ENCODE results near the gene LYPLA2.
A peak's percentile ranks its signal among the peaks of the same experiment; 100 is the strongest.
"Not testable (repeated sequence)": the region's sequence is repeated elsewhere in the genome, so short reads cannot be mapped to it uniquely, and the experiment has no call there.

Gene LYPLA2

DNA sequence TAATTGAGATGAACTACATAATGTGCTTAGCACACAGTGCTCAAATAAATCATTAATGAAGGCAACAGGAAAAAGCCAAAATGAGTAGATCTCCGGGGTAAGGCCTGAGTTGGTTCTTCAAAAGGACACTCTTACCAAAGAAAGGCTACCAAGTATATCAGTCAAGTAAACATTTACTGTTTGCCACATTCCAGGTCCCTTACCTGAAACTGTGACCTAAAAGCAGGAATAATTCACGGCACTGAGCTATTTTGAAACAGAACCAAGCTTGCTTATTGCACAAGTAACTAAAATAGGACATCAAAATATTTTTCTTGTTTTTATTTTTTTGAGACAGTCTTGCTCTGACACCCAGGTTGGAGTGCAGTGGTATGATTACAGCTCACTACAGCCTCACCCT is 14.7 kb upstream of the LYPLA2 start:
- TF ChIP-seq CTCF (IDR thresholded peaks at IDR 0.05; ENCODE audit: low read depth, low read length), result no peak
- no peak overlapping the region for H3K4me3 ChIP-seq (replicated peaks in 1 of 2; ENCODE audit: low read depth in 2 of 2, low read length in 2 of 2)
- DNase-seq (ENCODE audit: low read depth in 2 of 2), result no peak

GRCh38 chr1:23777979-23778814 is 12.7 kb upstream of the LYPLA2 start, which contains the start of gene PITHD1:
Gene PITHD1 (plus strand): TSS chr1:23778418. CDS start chr1:23778516, 98 bp downstream.
- no peak for TF ChIP-seq CTCF (IDR thresholded peaks at IDR 0.05; ENCODE audit: low read depth, low read length)
- H3K4me3 ChIP-seq (replicated peaks in 1 of 2; ENCODE audit: low read depth in 2 of 2, low read length in 2 of 2), result peak within 1 kb of the TSS; percentile 73 to 87
- peak; percentile 85 to 88 for DNase-seq (ENCODE audit: low read depth in 2 of 2)

DNA sequence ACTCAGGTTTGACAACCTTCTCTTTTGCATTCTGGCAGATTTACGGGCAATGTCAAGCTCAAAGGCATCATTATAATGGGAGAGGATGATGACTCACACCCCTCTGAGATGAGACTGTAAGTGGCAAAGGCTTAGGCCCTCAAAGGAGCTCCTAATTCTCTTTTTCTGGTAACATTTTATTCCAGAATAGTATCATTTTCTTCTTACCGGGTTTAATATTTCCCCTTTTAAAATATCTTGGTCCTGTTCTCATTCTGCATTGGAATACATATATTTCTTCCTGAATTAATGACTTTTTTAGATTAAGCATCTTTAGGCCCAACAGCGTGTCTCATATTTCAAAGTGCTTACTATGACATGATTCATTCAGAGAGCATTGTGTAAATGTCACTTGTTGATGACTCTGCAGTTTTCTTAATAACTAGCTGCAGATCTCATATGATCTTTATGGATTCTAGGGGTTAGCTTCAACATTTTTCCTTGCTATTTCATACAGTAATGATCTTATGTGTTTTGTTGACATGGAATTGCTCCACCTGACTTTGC is 11.0 kb upstream of the LYPLA2 start:
- peak overlapping the region in 1 of 2 donors; percentile 87 for H3K4me3 ChIP-seq (replicated peaks in 1 of 2; ENCODE audit: low read depth in 2 of 2, low read length in 2 of 2)
- no peak for TF ChIP-seq CTCF (IDR thresholded peaks at IDR 0.05; ENCODE audit: low read depth, low read length)
- DNase-seq (ENCODE audit: low read depth in 2 of 2), result peak in 1 of 2 donors; percentile 77

- not testable (repeated sequence) for H3K4me3 ChIP-seq (replicated peaks in 1 of 2; ENCODE audit: low read depth in 2 of 2, low read length in 2 of 2); DNase-seq (ENCODE audit: low read depth in 2 of 2)
Observed at GRCh38 chr1:23783141-23783540, 7.8 kb upstream of the LYPLA2 start.

DNA sequence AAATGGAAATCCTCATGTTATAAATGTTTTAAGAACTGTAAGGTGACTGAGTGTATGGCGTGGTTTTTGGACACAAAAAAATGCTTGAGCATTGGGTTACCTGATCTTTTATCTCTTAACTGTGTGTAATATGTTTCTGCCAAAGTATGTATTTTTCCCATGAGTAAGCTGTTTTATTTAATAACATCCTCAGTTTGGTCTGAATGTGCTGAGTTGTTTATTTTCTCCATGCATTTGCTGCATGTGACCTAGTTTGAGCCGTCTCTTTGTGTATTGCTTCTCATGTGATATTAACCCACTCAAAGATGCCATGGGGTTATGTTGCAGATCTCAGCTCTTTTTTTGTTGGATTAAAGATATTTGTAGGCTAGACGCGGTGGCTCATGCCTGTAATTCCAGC is 6.1 kb upstream of the LYPLA2 start:
- DNase-seq (ENCODE audit: low read depth in 2 of 2), result no peak
- no peak overlapping the region for H3K4me3 ChIP-seq (replicated peaks in 1 of 2; ENCODE audit: low read depth in 2 of 2, low read length in 2 of 2)
- TF ChIP-seq CTCF (IDR thresholded peaks at IDR 0.05; ENCODE audit: low read depth, low read length), result no peak

- no peak for TF ChIP-seq CTCF (IDR thresholded peaks at IDR 0.05; ENCODE audit: low read depth, low read length)
- H3K4me3 ChIP-seq (replicated peaks in 1 of 2; ENCODE audit: low read depth in 2 of 2, low read length in 2 of 2), result no peak overlapping the region
- no peak for DNase-seq (ENCODE audit: low read depth in 2 of 2)
Observed at GRCh38 chr1:23787701-23788100, 3.2 kb upstream of the LYPLA2 start.

- TF ChIP-seq CTCF (IDR thresholded peaks at IDR 0.05; ENCODE audit: low read depth, low read length), result no peak
- DNase-seq (ENCODE audit: low read depth in 2 of 2), result no peak
- H3K4me3 ChIP-seq (replicated peaks in 1 of 2; ENCODE audit: low read depth in 2 of 2, low read length in 2 of 2), result no peak overlapping the region
Observed at GRCh38 chr1:23788695-23789094, 2.2 kb upstream of the LYPLA2 start.

Measured in cardiac fibroblast (primary cell).